HG03575 (cell line): ENCODE data around the gene MCRS1.
"Not testable (repeated sequence)": the region's sequence is repeated elsewhere in the genome, so short reads cannot be mapped to it uniquely, and the experiment has no call there.

Experiments used
- ATAC-seq: cut with Tn5 transposase; IDR thresholded peaks from one replicate; pipeline ENCODE4 v1.9.1; 2021; ENCODE audit not compliant: unreplicated experiment, insufficient number of reproducible peaks, low FRiP score; ENCODE audit errors: extremely low read depth

Gene MCRS1

GRCh38 chr12:49534122-49534521, 33.8 kb downstream of the MCRS1 start:
- ATAC-seq, result not testable (repeated sequence)

- ATAC-seq, result no peak
These were observed 34.6 kb downstream of the MCRS1 start for GRCh38 chr12:49533331-49533730.

GRCh38 chr12:49531745-49532144, 36.2 kb downstream of the MCRS1 start:
- no peak for ATAC-seq

GRCh38 chr12:49529414-49529813, 38.5 kb downstream of the MCRS1 start:
- ATAC-seq, result no peak

- no peak for ATAC-seq
These were observed 40.4 kb downstream of the MCRS1 start for GRCh38 chr12:49527361-49528130.

- ATAC-seq, result no peak
These were observed 42.0 kb downstream of the MCRS1 start for GRCh38 chr12:49525942-49526341.

DNA sequence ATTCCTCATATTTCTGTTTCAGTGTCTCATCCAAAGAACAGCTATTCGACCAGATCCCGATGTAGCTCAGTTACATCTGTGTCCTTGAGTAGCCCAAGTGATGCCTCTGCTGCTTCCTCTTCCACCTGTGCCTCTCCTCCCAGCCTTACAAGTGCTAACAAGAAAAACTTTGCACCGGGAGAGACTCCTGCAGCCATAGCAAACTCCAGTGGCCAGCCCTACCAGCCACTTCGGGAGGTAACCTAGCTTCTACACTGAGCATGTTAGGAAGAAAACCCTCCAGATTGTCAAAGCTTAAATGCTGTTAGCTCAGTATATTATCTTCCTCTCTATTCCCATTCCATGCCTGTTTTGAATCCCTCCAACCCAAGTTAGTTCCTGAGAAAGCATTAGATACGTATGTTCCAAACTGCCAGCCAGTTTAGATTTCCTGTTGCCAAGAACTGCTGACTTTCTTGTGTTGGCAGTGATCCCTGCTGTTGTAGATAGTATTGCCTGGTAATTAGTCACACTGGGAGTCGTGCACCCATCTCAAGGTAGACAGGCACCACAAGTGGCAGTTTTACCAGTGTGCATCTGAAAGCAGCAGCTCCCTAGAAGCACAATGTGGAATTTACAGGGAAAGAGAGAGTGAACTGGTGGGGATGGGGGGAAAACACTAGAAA, 43.1 kb downstream of the MCRS1 start:
- no peak for ATAC-seq

- ATAC-seq, result no peak
These were observed 46.6 kb downstream of the MCRS1 start for GRCh38 chr12:49521389-49521788.

- ATAC-seq, result no peak
These were observed 48.4 kb downstream of the MCRS1 start for GRCh38 chr12:49519574-49519936.

- no peak for ATAC-seq
These were observed 48.9 kb downstream of the MCRS1 start for GRCh38 chr12:49518914-49519573.

GRCh38 chr12:49515266-49515665, 52.7 kb downstream of the MCRS1 start:
- ATAC-seq, result no peak

- no peak for ATAC-seq
These were observed 55.4 kb downstream of the MCRS1 start for GRCh38 chr12:49512546-49512945.

GRCh38 chr12:49511410-49511809, 56.5 kb downstream of the MCRS1 start:
- no peak for ATAC-seq

- ATAC-seq, result not testable (repeated sequence)
These were observed 58.3 kb downstream of the MCRS1 start for GRCh38 chr12:49509681-49510080.
